Uterus (tissue), 2 donors: ENCODE results near the gene MAPKBP1.

ENCODE experiments used
- POLR2A ChIP-seq, 2 donors: fragments of 450-650 bp; IDR thresholded peaks; one replicate each; pipeline ENCODE4 v1.6.1; 2016; ENCODE audit warnings: antibody characterized with exemption in 2 of 2, mild to moderate bottlenecking in 1 of 2, moderate library complexity in 1 of 2
- TF ChIP-seq, protein P1 (sequence below), 4 experiments: fragments of 200-600 bp in 2 of 4; fragments of 450-650 bp in 2 of 4; sonication (generic) in 2 of 4; IDR thresholded peaks; one replicate each; pipeline ENCODE4 v1.5.1; 2016 to 2019; ENCODE audit warnings: antibody characterized with exemption in 4 of 4, mild to moderate bottlenecking in 2 of 4, moderate library complexity in 1 of 4

DNA sequence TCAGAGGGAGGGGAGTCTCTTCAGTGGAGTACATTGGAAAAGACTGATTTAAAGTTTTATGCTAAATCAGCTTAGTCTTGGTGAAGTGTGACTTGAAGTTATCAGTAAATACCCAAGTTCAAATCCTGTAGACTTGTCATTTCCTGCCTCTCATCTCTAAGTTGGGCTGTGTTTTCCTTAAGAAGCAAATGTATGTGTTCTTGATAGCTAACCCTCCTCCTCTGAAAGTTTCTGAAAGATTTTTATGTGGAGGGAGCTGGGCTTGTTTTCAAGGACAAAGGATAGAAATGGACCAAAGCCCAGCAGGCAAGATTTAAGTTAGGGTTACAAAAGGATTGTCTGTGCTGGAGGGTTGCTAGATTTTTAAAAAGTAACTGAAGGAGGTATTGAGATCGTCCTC lies 4.2 kb downstream of the MAPKBP1 start:
- TF ChIP-seq, protein P1, sequence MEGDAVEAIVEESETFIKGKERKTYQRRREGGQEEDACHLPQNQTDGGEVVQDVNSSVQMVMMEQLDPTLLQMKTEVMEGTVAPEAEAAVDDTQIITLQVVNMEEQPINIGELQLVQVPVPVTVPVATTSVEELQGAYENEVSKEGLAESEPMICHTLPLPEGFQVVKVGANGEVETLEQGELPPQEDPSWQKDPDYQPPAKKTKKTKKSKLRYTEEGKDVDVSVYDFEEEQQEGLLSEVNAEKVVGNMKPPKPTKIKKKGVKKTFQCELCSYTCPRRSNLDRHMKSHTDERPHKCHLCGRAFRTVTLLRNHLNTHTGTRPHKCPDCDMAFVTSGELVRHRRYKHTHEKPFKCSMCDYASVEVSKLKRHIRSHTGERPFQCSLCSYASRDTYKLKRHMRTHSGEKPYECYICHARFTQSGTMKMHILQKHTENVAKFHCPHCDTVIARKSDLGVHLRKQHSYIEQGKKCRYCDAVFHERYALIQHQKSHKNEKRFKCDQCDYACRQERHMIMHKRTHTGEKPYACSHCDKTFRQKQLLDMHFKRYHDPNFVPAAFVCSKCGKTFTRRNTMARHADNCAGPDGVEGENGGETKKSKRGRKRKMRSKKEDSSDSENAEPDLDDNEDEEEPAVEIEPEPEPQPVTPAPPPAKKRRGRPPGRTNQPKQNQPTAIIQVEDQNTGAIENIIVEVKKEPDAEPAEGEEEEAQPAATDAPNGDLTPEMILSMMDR (IDR thresholded peaks at IDR 0.05), result no peak
- no peak for TF ChIP-seq POLR2A (IDR thresholded peaks at IDR 0.05)
